Transverse colon (tissue), 4 donors: ENCODE measurements around the gene PUS1.

Experiments
- CTCF ChIP-seq, 5 experiments: fragments of 200-600 bp in 3 of 5; fragments of 450-650 bp in 2 of 5; sonication (generic) in 3 of 5; IDR thresholded peaks; 1 replicate in 2 of 5; 2 replicates in 3 of 5; pipeline ENCODE4 v1.5.1; 2016 to 2017; ENCODE audit warnings: antibody characterized with exemption in 5 of 5, inconsistent platforms in 3 of 5, mild to moderate bottlenecking in 2 of 5, moderate library complexity in 1 of 5
- EP300 ChIP-seq: sonication (generic); formaldehyde crosslinking; IDR thresholded peaks from one replicate; pipeline ENCODE4 v1.6.1; 2017; ENCODE audit warnings: antibody characterized with exemption, low read depth
- POLR2A ChIP-seq: fragments of 450-650 bp; IDR thresholded peaks from one replicate; pipeline ENCODE4 v1.6.1; 2016; ENCODE audit warnings: antibody characterized with exemption, mild to moderate bottlenecking, moderate library complexity
- POLR2AphosphoS5 ChIP-seq, 3 donors: sonication (generic); formaldehyde crosslinking; IDR thresholded peaks; one replicate each; pipeline ENCODE4 v1.6.1; 2016; ENCODE audit warnings: antibody characterized with exemption in 3 of 3

- no peak for TF ChIP-seq CTCF (IDR thresholded peaks at IDR 0.05)
- no peak for TF ChIP-seq POLR2A
- no peak for TF ChIP-seq EP300
- TF ChIP-seq POLR2AphosphoS5 (IDR thresholded peaks at IDR 0.05) = no peak
Measured at GRCh38 chr12:131975228-131975627, 46.2 kb downstream of the PUS1 start.
